Cardiac fibroblast (primary cell): ENCODE results near the gene FHOD1.
A peak's percentile ranks its signal among the peaks of the same experiment; 100 is the strongest.

Experiments used
- DNase-seq, 2 donors: peaks; one replicate each; pipeline versions ENCODE4 v3.0.0 to v3.0.0-alpha.2; 2010; ENCODE audit warnings: low read depth in 2 of 2
- H3K4me3 ChIP-seq, 2 donors: replicated peaks in 1 of 2; 1 replicate in 1 of 2; 2 replicates in 1 of 2; pipeline ENCODE4 v1.5.1; 2011; ENCODE audit warnings: low read depth in 2 of 2, low read length in 2 of 2, mild to moderate bottlenecking in 2 of 2, moderate library complexity in 1 of 2
- TF ChIP-seq, protein P1 (sequence below): IDR thresholded peaks from one replicate; pipeline ENCODE4 v1.5.1; 2011; ENCODE audit warnings: low read depth, mild to moderate bottlenecking, low read length, inconsistent platforms

FHOD1 gene

DNA sequence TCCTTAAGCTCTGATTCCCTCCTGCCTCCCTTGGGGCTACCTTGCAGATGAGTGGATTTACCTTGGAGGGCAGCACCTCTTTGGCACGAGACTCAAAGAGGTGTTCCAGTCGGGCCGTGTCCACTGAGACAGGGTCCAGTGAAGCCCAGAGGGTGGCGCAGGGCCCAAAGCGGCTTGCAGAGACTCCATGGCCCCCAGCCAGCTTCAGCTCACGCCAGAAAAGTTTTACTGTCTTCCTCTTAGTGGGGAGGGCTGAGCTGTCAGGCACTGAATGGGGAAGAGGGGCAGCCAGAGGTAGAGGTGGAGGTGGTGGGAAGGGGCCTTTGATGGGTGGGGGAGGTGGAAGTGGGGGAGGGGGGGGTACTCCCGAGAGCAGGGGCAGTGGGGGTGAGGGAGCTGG lies 13.7 kb downstream of the FHOD1 start:
- no peak overlapping the region for H3K4me3 ChIP-seq
- TF ChIP-seq, protein P1, sequence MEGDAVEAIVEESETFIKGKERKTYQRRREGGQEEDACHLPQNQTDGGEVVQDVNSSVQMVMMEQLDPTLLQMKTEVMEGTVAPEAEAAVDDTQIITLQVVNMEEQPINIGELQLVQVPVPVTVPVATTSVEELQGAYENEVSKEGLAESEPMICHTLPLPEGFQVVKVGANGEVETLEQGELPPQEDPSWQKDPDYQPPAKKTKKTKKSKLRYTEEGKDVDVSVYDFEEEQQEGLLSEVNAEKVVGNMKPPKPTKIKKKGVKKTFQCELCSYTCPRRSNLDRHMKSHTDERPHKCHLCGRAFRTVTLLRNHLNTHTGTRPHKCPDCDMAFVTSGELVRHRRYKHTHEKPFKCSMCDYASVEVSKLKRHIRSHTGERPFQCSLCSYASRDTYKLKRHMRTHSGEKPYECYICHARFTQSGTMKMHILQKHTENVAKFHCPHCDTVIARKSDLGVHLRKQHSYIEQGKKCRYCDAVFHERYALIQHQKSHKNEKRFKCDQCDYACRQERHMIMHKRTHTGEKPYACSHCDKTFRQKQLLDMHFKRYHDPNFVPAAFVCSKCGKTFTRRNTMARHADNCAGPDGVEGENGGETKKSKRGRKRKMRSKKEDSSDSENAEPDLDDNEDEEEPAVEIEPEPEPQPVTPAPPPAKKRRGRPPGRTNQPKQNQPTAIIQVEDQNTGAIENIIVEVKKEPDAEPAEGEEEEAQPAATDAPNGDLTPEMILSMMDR: no peak
- no peak for DNase-seq

DNA sequence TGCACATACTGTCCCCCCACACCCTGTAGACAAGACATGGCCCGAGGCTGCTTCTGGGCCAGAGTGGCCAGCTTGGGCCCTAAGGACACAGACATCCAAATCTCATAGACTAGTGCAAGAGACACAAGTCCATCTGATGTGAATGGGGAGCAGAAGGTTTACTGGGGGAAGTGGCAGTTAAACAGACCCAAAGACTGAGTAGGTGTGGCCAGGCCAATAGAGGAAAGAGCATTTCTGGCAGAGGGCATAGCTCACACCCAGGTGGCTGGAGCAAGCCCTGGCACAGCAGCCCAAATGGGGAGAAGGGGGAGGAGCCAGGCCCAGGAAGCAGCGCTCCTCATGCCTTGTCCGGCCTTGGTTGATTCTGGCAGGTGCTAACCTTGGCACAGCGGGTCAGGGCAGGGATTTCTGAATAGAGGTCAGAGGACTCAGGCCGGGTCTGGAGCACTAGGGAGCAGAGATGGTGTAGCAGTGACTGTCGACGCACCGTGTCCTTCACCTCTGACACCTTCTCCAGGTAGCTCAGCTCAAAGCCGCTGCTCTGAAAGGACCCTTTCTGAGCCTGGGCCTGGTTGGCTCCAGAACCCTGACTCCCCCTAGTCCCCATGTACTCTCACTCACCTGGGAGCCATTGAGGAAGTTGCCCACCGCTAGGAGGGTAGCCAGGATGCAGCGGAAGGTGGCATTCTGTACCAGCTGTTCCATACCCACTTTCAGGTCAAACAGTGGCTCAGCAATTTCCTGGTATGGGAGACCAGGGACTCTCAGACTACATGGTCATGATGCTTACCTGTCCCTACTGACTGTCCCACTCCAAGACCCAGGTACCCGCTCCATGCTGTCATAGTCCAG lies 16.2 kb downstream of the FHOD1 start:
- H3K4me3 ChIP-seq: no peak overlapping the region
- TF ChIP-seq, protein P1: no peak
- no peak for DNase-seq

DNA sequence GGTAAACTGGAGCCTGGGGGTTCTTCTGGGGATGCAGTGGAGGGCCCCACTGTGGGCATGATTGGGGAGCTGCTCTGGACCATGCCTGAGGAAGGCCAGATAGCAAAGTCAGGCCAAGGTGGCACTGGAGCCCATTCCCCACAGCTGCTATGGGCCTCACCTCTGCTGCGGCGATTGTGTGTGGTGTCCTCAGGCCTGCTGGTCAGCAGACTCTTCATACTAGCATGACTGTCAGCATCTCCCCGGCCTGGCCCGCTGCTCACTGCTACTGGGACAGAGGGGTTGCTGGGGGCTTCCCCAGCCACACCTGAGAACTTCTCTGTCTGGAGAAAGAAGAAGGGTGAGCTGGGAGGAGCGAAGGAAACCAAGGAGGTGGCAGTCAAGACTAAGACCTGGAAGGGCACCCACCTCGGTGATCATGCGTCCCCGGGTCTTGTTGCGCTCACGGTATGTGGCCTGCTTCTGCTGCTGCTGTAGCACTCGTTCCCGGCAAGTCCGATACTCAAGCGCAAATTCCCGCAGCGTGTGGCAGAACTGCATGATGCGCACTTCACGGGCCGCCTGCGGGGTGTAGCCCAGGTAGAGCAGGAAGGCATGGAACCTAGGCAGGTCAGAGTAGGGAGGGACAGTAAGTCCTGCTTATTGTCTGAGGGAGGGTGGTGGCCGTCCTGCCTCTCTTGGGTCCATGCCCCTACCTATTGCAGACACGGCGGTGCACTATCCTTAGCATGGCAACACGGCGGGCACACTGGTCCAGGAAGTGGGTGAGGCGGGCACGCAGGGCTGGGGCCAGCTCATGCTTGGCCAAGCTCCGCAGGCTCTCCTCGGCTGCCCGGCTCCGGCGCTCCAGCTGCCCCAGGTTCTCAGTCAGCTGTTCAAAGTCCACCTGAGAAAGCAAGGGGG lies 17.1 kb downstream of the FHOD1 start:
- no peak for DNase-seq
- TF ChIP-seq, protein P1: no peak

DNA sequence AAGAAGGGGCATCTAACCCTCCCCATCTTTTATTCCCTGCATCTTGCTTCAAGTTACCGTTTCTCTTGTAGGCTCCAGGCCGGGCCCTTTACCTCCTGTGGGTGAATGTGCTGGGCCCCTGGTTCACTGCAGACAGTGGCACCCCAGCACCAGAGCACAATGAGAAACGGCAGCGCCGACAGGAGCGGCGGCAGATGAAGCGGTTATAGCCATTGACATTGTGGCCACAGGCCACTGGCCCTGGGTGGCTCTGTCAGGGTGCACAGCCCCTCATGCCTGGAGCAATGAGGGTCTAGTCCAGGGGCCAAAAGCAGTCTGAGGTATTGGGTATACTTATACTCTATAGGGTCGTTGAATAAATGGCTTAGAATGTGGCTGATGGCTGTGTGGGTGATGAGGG lies 18.4 kb downstream of the FHOD1 start:
- TF ChIP-seq, protein P1: no peak
- DNase-seq: no peak
- H3K4me3 ChIP-seq: no peak overlapping the region

More for the DNA sequence above, 17.1 kb downstream of the FHOD1 start:
- no peak overlapping the region for H3K4me3 ChIP-seq

DNA sequence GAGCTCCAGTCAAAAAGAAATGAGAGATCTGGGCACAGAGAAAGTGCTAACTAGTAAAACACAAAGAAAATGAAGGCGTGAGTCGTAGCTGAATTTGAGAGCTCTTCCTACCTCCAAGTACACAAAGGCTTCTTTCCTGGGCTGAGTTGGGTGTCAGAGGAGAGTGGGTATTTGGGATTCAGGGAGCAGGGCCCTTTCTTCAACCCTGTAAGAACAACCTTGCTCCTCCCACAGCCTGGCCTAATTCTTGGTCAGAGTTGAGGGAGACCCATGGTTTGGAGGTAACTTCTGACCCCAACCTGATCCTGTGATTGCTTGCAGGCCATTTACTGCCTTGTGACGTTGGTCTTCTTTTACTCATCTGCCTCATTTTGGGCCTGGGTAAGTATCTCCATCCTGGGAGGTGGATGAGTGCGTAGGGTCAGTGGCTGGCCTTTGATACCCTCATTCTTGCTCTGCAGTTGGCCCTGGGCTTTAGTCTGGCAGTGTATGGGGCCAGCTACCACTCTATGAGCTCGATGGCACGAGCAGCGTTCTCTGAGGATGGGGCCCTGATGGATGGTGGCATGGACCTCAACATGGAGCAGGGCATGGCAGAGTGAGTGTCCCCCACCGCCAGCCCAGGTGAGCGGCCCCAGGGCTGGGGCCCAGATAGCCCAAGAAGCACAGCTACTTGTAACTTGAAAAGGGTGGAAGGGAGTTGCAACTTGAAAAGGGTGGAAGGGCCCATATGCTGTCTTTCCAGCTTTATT lies 19.1 kb downstream of the FHOD1 start:
- DNase-seq: no peak
- TF ChIP-seq, protein P1: no peak
- peak overlapping the region; percentile 97 to 99 for H3K4me3 ChIP-seq

DNA sequence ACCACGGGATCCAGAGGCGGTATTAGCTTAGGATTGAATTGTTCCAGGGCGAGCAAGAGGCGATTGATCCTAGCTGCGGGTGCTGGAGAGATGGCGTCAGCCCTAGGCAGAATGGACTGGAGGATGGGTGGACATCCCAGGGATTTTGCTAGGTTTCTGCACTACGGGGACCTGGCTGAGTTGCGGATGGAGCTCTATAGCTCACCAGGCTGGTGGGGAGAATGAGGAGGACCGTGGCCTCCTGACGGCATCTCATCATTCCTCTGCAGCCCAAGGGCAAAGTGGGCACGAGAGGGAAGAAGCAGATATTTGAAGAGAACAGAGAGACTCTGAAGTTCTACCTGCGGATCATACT lies 19.7 kb downstream of the FHOD1 start:
- TF ChIP-seq, protein P1: no peak
- peak overlapping the region; percentile 97 to 99 for H3K4me3 ChIP-seq
- no peak for DNase-seq
